HepG2 (cell line): ENCODE results near the gene RAB24. TPM values are rescaled to one million over a fixed set of nuclear protein-coding genes. Genes with fewer than 3 reads are reported as not detected.

Source experiments
- ATAC-seq: fragments of 200-7000 bp; cut with Tn5 transposase; 3 replicates; pipeline ENCODE4 v1.9.1; 2020; ENCODE audit warnings: mild to moderate bottlenecking, moderate library complexity
- Bru-seq: library from RNA; stranded (reverse); fragments of 400-500 nt; gene quantifications from one replicate; lab custom pipeline; 2021; lab: Mats Ljungman, UMichigan
- BruChase-seq, 2 experiments: library from RNA; stranded (reverse); fragments of 400-500 nt; gene quantifications; one replicate each; lab custom pipeline; 2021; lab: Mats Ljungman, UMichigan
- BruUV-seq: library from RNA; stranded (reverse); fragments of 400-500 nt; replicated peaks from 2 replicates; lab custom pipeline; 2021; lab: Mats Ljungman, UMichigan
- CTCF ChIA-PET: fragments of 300-600 bp; formaldehyde crosslinking; extraction: SDS; loops from one replicate; lab custom pipeline; 2021; ENCODE audit warnings: low total read pairs, inconsistent platforms, low intra/inter-chr PET ratio; lab: Yijun Ruan, JAX
- POLR2A ChIA-PET: fragments of 350-600 bp; sonication (Branson Sonifier 250); formaldehyde crosslinking; loops from one replicate; lab custom pipeline; 2020; ENCODE audit warnings: antibody characterized with exemption, inconsistent platforms; lab: Yijun Ruan, JAX
- DNase-seq: peaks from one replicate; pipeline ENCODE4 v3.0.0-alpha.2; 2015; ENCODE audit warnings: low spot score
- FAIRE-seq: peaks from 3 replicates; lab custom pipeline; 2011; peaks lifted over from hg19 to GRCh38; lab: Jason Lieb, UNC
- H2AFZ ChIP-seq: one replicate; pipeline ENCODE4 v1.6.1; 2011; ENCODE audit warnings: low read length, inconsistent platforms
- H3K27ac ChIP-seq: fragments of 300-600 bp; 3 replicates; pipeline ENCODE4 v1.8.0; 2011; ENCODE audit warnings: mixed run types, mild to moderate bottlenecking, mixed read lengths, low read length, inconsistent platforms; ENCODE audit not compliant: insufficient read depth; ENCODE audit errors: extremely low read length
- H3K27me3 ChIP-seq, 2 experiments: fragments of 200-600 bp in 1 of 2; 2 replicates in 1 of 2; 3 replicates in 1 of 2; pipeline versions ENCODE4 v1.6.0 to v1.8.0; 2011; ENCODE audit warnings: low read length in 2 of 2, mild to moderate bottlenecking in 2 of 2, moderate library complexity in 2 of 2, inconsistent platforms in 1 of 2; ENCODE audit not compliant: insufficient read depth in 2 of 2, control insufficient read depth in 1 of 2
- H3K36me3 ChIP-seq, 2 experiments: fragments of 200-600 bp in 1 of 2; replicated peaks in 1 of 2; 2 replicates in 1 of 2; 3 replicates in 1 of 2; pipeline versions ENCODE4 v1.5.1 to v1.8.0; 2011; ENCODE audit warnings: low read length in 2 of 2, inconsistent platforms in 1 of 2; ENCODE audit not compliant: insufficient read depth in 2 of 2, control insufficient read depth in 1 of 2
- H3K4me1 ChIP-seq: 2 replicates; pipeline ENCODE4 v1.5.1; 2012; ENCODE audit warnings: low read length, inconsistent platforms; ENCODE audit not compliant: insufficient read depth
- H3K4me2 ChIP-seq: 2 replicates; pipeline ENCODE4 v1.6.0; 2011; ENCODE audit warnings: low read depth, low read length, inconsistent platforms
- H3K4me3 ChIP-seq, 3 experiments: fragments of 200-600 bp in 1 of 3; sonication (generic), shearing (Covaris generic) in 1 of 3; replicated peaks in 1 of 3; 2 replicates each; pipeline ENCODE4 v1.5.1; 2011 to 2016; ENCODE audit warnings: low read length in 3 of 3, inconsistent platforms in 2 of 3, low read depth in 2 of 3, mild to moderate bottlenecking in 2 of 3, control low read depth in 1 of 3, mixed read lengths in 1 of 3; ENCODE audit not compliant: insufficient read depth in 1 of 3
- H3K79me2 ChIP-seq: one replicate; pipeline ENCODE4 v1.6.1; 2011; ENCODE audit warnings: low read length, inconsistent platforms; ENCODE audit not compliant: insufficient read depth
- H3K9ac ChIP-seq: 2 replicates; pipeline ENCODE4 v1.6.0; 2011; ENCODE audit warnings: mild to moderate bottlenecking, low read depth, low read length, inconsistent platforms; ENCODE audit not compliant: insufficient read depth
- H3K9me3 ChIP-seq: 2 replicates; pipeline ENCODE4 v1.5.1; 2012; ENCODE audit warnings: mild to moderate bottlenecking, low read length
- H4K20me1 ChIP-seq: 2 replicates; pipeline ENCODE4 v1.6.0; 2011; ENCODE audit warnings: inconsistent platforms, mild to moderate bottlenecking, low read length, moderate library complexity; ENCODE audit not compliant: insufficient read depth
- FLYWCH1 ChIP-seq: sonication (generic); formaldehyde crosslinking; IDR thresholded peaks from 2 replicates; pipeline ENCODE4 v1.8.1; 2023; ENCODE audit warnings: mild to moderate bottlenecking, missing genetic modification reagents
- FOXK2 ChIP-seq: fragments of 450-650 bp; IDR thresholded peaks from 2 replicates; pipeline ENCODE4 v1.6.1; 2016
- JUNB ChIP-seq: sonication (generic); formaldehyde crosslinking; IDR thresholded peaks from 2 replicates; pipeline ENCODE4 v1.8.0; 2022; ENCODE audit warnings: missing genetic modification reagents, mild to moderate bottlenecking, borderline replicate concordance
- KLF15 ChIP-seq: sonication (generic); formaldehyde crosslinking; IDR thresholded peaks from 2 replicates; pipeline ENCODE4 v1.8.1; 2023; ENCODE audit warnings: borderline replicate concordance, mild to moderate bottlenecking, inconsistent platforms, missing genetic modification reagents, mixed read lengths
- MBD4 ChIP-seq: IDR thresholded peaks from 2 replicates; pipeline ENCODE4 v1.6.1; 2012; ENCODE audit warnings: low read length, inconsistent platforms, borderline replicate concordance
- NCOR1 ChIP-seq: fragments of 200-600 bp; sonication (generic); IDR thresholded peaks from 2 replicates; pipeline ENCODE4 v1.7.0; 2017; ENCODE audit warnings: antibody characterized with exemption, low read length, borderline replicate concordance
- PAWR ChIP-seq: sonication (generic); formaldehyde crosslinking; IDR thresholded peaks from 2 replicates; pipeline ENCODE4 v1.4.0; 2020; ENCODE audit warnings: missing genetic modification reagents, mild to moderate bottlenecking, borderline replicate concordance
- POLR2A ChIP-seq, 2 experiments: IDR thresholded peaks; 2 replicates each; pipeline ENCODE4 v1.6.1; 2011; ENCODE audit warnings: low read depth in 2 of 2, low read length in 2 of 2, mild to moderate bottlenecking in 1 of 2, moderate library complexity in 1 of 2; ENCODE audit not compliant: insufficient read depth in 1 of 2
- TEAD3 ChIP-seq: optimal IDR thresholded peaks from 2 replicates; pipeline ENCODE3; 2016; ENCODE audit warnings: borderline replicate concordance
- U2AF2 ChIP-seq: fragments of 200-400 bp; formaldehyde crosslinking; IDR thresholded peaks from 2 replicates; pipeline ENCODE4 v1.6.1; 2017; ENCODE audit warnings: low read depth, mild to moderate bottlenecking, low read length
- ZNF33B ChIP-seq: sonication (generic); formaldehyde crosslinking; IDR thresholded peaks from 2 replicates; pipeline ENCODE4 v1.5.1; 2020; ENCODE audit warnings: mild to moderate bottlenecking, missing genetic modification reagents
- ZNF562 ChIP-seq: sonication (generic); formaldehyde crosslinking; IDR thresholded peaks from 2 replicates; pipeline ENCODE4 v1.8.0; 2022; ENCODE audit warnings: missing genetic modification reagents, borderline replicate concordance
- ZNF780A ChIP-seq: sonication (generic); formaldehyde crosslinking; IDR thresholded peaks from 2 replicates; pipeline ENCODE4 v1.8.0; 2022; ENCODE audit warnings: mild to moderate bottlenecking, missing genetic modification reagents, moderate library complexity
- WGBS: methylation state at CpG from one replicate; pipeline ENCODE4 v1.1.6; 2017; ENCODE audit warnings: low lambda C conversion rate; 5-methylcytosine and 5-hydroxymethylcytosine counted together
- in situ Hi-C: cut with HindIII; loops from 2 replicates; pipeline ENCODE4 v1.10.0; 2017; ENCODE audit warnings: low pct_unique_long_range_greater_than_20kb; ENCODE audit not compliant: extremely low pct_ligation_motif_present
- intact Hi-C: fragments of 100-400 bp; cut with micrococcal nuclease; formaldehyde crosslinking; loops from one replicate; pipeline ENCODE4 v1.10.0; 2022; ENCODE audit not compliant: unreplicated experiment
- long read RNA-seq, 2 experiments: library from RNA in 1 of 2; library from polyadenylated mRNA in 1 of 2; stranded (forward) in 1 of 2; unstranded in 1 of 2; transcript quantifications; one replicate each; pipeline ENCODE4 v2.0.0, GENCODE V29; 2019 to 2022
- polyA minus RNA-seq, 3 experiments: library from RNA; depleted of rRNA, polyadenylated mRNA; stranded (reverse); fragments of >200 nt; gene quantifications; 2 replicates each; pipeline ENCODE4 v1.2.3, GENCODE V29; 2011; ENCODE audit warnings: low replicate concordance in 1 of 3
- polyA plus RNA-seq, 8 experiments: library from polyadenylated mRNA; depleted of rRNA in 3 of 8; stranded (reverse) in 7 of 8; unstranded in 1 of 8; fragments of >200 nt; fragmentation: Illumina TruSeq in 4 of 8; extraction: Trizol in 4 of 8; gene quantifications; 2 replicates each; pipeline versions ENCODE4 v1.2.1 to v1.2.3, GENCODE V29; 2011 to 2016; ENCODE audit warnings: low read depth in 4 of 8, missing spikeins in 1 of 8, mixed read lengths in 1 of 8; ENCODE audit not compliant: insufficient read depth in 1 of 8
- total RNA-seq, 5 experiments: library from RNA; depleted of rRNA; stranded (reverse); fragments of >200 nt; fragmentation: Illumina TruSeq; extraction: Trizol; gene quantifications; 2 replicates each; pipeline ENCODE4 v1.2.3, GENCODE V29; 2016; ENCODE audit warnings: low read depth in 1 of 5
- TF ChIP-seq, protein P1 (sequence below): sonication (generic); formaldehyde crosslinking; IDR thresholded peaks from 2 replicates; pipeline ENCODE4 v1.4.0; 2020; ENCODE audit warnings: missing genetic modification reagents
- TF ChIP-seq, protein P2 (sequence below): sonication (generic); formaldehyde crosslinking; conservative IDR thresholded peaks from 2 replicates; pipeline ENCODE4 v1.8.1; 2023; ENCODE audit warnings: missing genetic modification reagents

Gene RAB24
- 15.4 and 22.9 TPM in 2 replicates for total RNA-seq (2016; rRNA removed; fragmentation: Illumina TruSeq; extraction: Trizol)
- total RNA-seq (2016; cell fraction: cytosol; rRNA removed; fragmentation: Illumina TruSeq; extraction: Trizol; ENCODE audit: low read depth) = 6.4 and 11.5 TPM in 2 replicates
- total RNA-seq (2016; cell fraction: insoluble cytoplasmic fraction; rRNA removed; fragmentation: Illumina TruSeq; extraction: Trizol) = 15.3 and 23.6 TPM in 2 replicates
- 13.3 and 16.0 TPM in 2 replicates for total RNA-seq (2016; cell fraction: membrane; rRNA removed; fragmentation: Illumina TruSeq; extraction: Trizol)
- total RNA-seq (2016; cell fraction: nucleus; rRNA removed; fragmentation: Illumina TruSeq; extraction: Trizol) = 24.2 and 30.2 TPM in 2 replicates
- polyA plus RNA-seq (2011; rRNA removed) = 63.7 and 74.5 TPM in 2 replicates
- polyA plus RNA-seq (2011; cell fraction: cytosol; rRNA removed) = 41.9 and 60.6 TPM in 2 replicates
- polyA plus RNA-seq (2011; cell fraction: nucleus; rRNA removed) = 332 and 383 TPM in 2 replicates
- 28.5 and 30.3 TPM in 2 replicates for polyA plus RNA-seq (2012)
- polyA plus RNA-seq (2016; cell fraction: cytosol; fragmentation: Illumina TruSeq; extraction: Trizol; ENCODE audit: low read depth) = 10.6 and 14.5 TPM in 2 replicates
- polyA plus RNA-seq (2016; cell fraction: insoluble cytoplasmic fraction; fragmentation: Illumina TruSeq; extraction: Trizol; ENCODE audit: low read depth) = 24.0 and 24.9 TPM in 2 replicates
- 15.6 and 19.9 TPM in 2 replicates for polyA plus RNA-seq (2016; cell fraction: membrane; fragmentation: Illumina TruSeq; extraction: Trizol; ENCODE audit: low read depth)
- 93.8 and 96.1 TPM in 2 replicates for polyA plus RNA-seq (2016; cell fraction: nucleus; fragmentation: Illumina TruSeq; extraction: Trizol; ENCODE audit: insufficient read depth, low read depth)
- 7.4 and 16.0 TPM in 2 replicates for polyA minus RNA-seq (2011; rRNA and poly(A)+ RNA removed; ENCODE audit: low replicate concordance)
- polyA minus RNA-seq (2011; cell fraction: cytosol; rRNA and poly(A)+ RNA removed) = 5.2 and 5.7 TPM in 2 replicates
- 21.3 and 23.3 TPM in 2 replicates for polyA minus RNA-seq (2011; cell fraction: nucleus; rRNA and poly(A)+ RNA removed)
- Bru-seq, nascent RNA = percentile 76 among the genes with signal in this experiment
- percentile 89 among the genes with signal in this experiment for BruChase-seq, experiment 1, labeled RNA remaining after a 6-hour chase
- percentile 80 among the genes with signal in this experiment for BruChase-seq, experiment 2, labeled RNA remaining after a 2-hour chase
- long read RNA-seq, experiment 1, transcript RAB24-204 (9 exons, 1,236 nt) = minor isoform, 9 of 48 reads
- long read RNA-seq, experiment 1, transcript RAB24-201 (8 exons, 1,311 nt) = major isoform, 31 of 48 reads
- long read RNA-seq, experiment 1, transcript RAB24-206 (7 exons, 1,820 nt) = minor isoform, 6 of 48 reads
- long read RNA-seq, experiment 1, partial matches to known transcripts = 0 of 48 reads
- long read RNA-seq, experiment 1, other reads (novel, unspliced or antisense) = 2 of 48 reads
- long read RNA-seq, experiment 2, transcript RAB24-204 (9 exons, 1,236 nt) = minor isoform, 8 of 53 reads
- long read RNA-seq, experiment 2, transcript RAB24-201 (8 exons, 1,311 nt) = major isoform, 31 of 53 reads
- long read RNA-seq, experiment 2, partial matches to known transcripts = 5 of 53 reads
- long read RNA-seq, experiment 2, other reads (novel, unspliced or antisense) = 9 of 53 reads

DNA sequence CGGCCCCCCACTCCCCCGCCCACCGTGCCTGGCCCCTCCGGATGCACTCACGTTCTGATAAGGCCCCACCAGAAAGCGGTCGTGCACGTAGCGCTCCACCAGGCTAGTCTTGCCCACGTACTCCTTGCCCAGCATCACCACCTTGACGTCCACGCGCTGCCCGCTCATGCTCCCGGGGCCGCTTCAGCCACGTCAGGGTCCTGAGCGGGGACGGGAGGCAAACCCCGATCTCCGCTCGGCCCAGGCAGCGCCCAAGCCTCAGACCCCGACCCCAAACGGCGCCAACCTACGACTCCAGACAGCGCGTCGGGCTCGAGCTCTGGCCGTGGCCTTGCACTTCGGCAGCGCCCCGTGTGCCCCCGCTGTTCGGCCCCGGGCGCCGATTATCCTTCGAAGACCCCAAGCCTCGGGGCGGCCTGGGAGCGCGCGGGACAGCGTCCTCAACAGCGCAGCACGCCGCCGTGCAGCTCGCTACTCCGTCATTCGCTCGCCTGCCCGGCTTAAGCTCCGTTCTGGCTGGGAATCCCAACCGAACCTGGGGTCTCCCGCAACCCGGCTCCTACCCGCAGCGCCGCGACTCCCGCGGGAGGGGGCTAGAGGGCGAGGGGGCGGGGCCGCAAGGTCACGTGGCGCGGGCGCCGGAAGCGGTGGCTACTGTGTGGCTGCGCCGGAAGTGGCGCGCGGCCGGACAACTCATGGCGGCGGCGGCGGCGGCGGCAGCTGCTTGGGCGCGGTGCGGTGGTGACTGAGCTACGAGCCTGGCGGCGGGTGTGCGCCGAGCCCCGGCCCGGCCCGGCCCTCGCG, at the start of gene RAB24, which contains the start of gene PRELID1:
TSS of gene RAB24 (minus strand) at position 599 of the 804 bp plus-strand sequence. CDS start at position 168, 431 bp downstream.
TSS of gene PRELID1 (plus strand) at position 679 of the 804 bp plus-strand sequence. CDS start 187 bp downstream, outside the sequence.
- in situ Hi-C loops (loop anchor here (5.0 kb wide), 1 partner anchor 191 kb away; no protein-coding TSS in a partner anchor), intact Hi-C loops (loop anchor here (2.0 kb wide), 1 partner anchor 189 kb away; no protein-coding TSS in a partner anchor)
- peak within 1 kb of the TSS; percentile 87 for H3K9ac ChIP-seq
- DNase-seq = peak; percentile 67
- WGBS = no CpG with 5 or more reads among the region's 100 CpGs
- H3K27ac ChIP-seq = peak within 1 kb of the TSS; percentile 78
- no peak for FAIRE-seq
- no peak within 1 kb of the TSS for H2AFZ ChIP-seq
- H3K4me2 ChIP-seq = peak within 1 kb of the TSS; percentile 93
- BruUV-seq = TSS peak; percentile 58
- peaks cover 30% of the 10 kb centered on the region for H3K4me1 ChIP-seq
- ATAC-seq = peak; percentile 73
- no peaks in the 10 kb centered on the region for H3K9me3 ChIP-seq
- H3K79me2 ChIP-seq = peaks cover 31% of the 10 kb centered on the region
- no peaks in the 10 kb centered on the region; a peak in 1 of 5 replicates for H3K27me3 ChIP-seq
- H3K36me3 ChIP-seq = peaks cover 7 to 32% of the 10 kb centered on the region in 2 experiments
- H3K4me3 ChIP-seq = peak within 1 kb of the TSS; percentile 76 to 97 (median 85)
- POLR2A ChIA-PET = interaction anchor here (0.7 to 1.7 kb wide), 4 partner anchors 49 to 217 kb away, joined by 3 to 7 read pairs (median 4); partner anchors contain the start of gene FGFR4
- peaks cover 19% of the 10 kb centered on the region for H4K20me1 ChIP-seq
- CTCF ChIA-PET = no interaction called here
- TF ChIP-seq FOXK2 = no peak
- no peak for TF ChIP-seq MBD4
- TF ChIP-seq NCOR1 = no peak
- no peak for TF ChIP-seq U2AF2
- TF ChIP-seq ZNF780A (CRISPR knock-in tag) = no peak
- no peak for TF ChIP-seq ZNF562 (CRISPR knock-in tag)
- TF ChIP-seq TEAD3 (CRISPR knock-in tag) = peak; percentile 63
- 0 out of 2 replicates have a peak, but pooled peaks have one; percentile 89 for TF ChIP-seq PAWR (CRISPR knock-in tag)
- 0 out of 2 replicates have a peak, but pooled peaks have one; percentile 52 for TF ChIP-seq KLF15 (CRISPR knock-in tag)
- TF ChIP-seq JUNB (CRISPR knock-in tag) = no peak
- TF ChIP-seq FLYWCH1 (CRISPR knock-in tag) = no peak
- TF ChIP-seq POLR2A (IDR thresholded peaks at IDR 0.05; ENCODE audit: insufficient read depth in 1 of 2, low read depth in 2 of 2, low read length in 2 of 2) = peak in 1 of 2 experiments; percentile 55; a peak in 1 of 4 replicates
- TF ChIP-seq, protein P1, sequence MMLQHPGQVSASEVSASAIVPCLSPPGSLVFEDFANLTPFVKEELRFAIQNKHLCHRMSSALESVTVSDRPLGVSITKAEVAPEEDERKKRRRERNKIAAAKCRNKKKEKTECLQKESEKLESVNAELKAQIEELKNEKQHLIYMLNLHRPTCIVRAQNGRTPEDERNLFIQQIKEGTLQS (CRISPR knock-in tag) = no peak
- TF ChIP-seq, protein P2, sequence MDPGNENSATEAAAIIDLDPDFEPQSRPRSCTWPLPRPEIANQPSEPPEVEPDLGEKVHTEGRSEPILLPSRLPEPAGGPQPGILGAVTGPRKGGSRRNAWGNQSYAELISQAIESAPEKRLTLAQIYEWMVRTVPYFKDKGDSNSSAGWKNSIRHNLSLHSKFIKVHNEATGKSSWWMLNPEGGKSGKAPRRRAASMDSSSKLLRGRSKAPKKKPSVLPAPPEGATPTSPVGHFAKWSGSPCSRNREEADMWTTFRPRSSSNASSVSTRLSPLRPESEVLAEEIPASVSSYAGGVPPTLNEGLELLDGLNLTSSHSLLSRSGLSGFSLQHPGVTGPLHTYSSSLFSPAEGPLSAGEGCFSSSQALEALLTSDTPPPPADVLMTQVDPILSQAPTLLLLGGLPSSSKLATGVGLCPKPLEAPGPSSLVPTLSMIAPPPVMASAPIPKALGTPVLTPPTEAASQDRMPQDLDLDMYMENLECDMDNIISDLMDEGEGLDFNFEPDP = peak; percentile 92; the same call in 1 of the 2 replicates
- peak; percentile 77; the same call in 1 of the 2 replicates for TF ChIP-seq ZNF33B (CRISPR knock-in tag)
